ENCODE measurements around the gene FAM163A. TPM values are rescaled to one million over a fixed set of nuclear protein-coding genes. Genes with fewer than 3 reads are reported as not detected.
"Not testable (repeated sequence)": the region's sequence is repeated elsewhere in the genome, so short reads cannot be mapped to it uniquely, and the experiment has no call there.

FAM163A gene
- not detected for total RNA-seq

- Mint-ChIP-seq H3K9me3 (no peaks in the 10 kb centered on the region), H3K4me1 (ENCODE audit: low read depth in 2 of 2) (no peaks in the 10 kb centered on the region), H3K27ac (no peak within 1 kb of the TSS), H3K36me3 (no peaks in the 10 kb centered on the region), H3K27me3 (peaks cover 46 to 76% of the 10 kb centered on the region in 2 donors), H3K4me3 (no peak within 1 kb of the TSS)
- ATAC-seq (peak; percentile 9 to 57), DNase-seq (ENCODE audit: low spot score) (no peak)
Measured at GRCh38 chr1:179742717-179743678, at the start of gene FAM163A. Gene FAM163A, plus strand, starts transcription at chr1:179743291. Its CDS starts 69,807 bp downstream, at chr1:179813098.

- H3K27ac Mint-ChIP-seq; H3K4me1 Mint-ChIP-seq (ENCODE audit: low read depth in 2 of 2); H3K9me3 Mint-ChIP-seq; H3K36me3 Mint-ChIP-seq; H3K4me3 Mint-ChIP-seq; DNase-seq (ENCODE audit: low spot score); ATAC-seq: not testable (repeated sequence)
- peaks cover 12 to 25% of the 10 kb centered on the region in 2 donors for H3K27me3 Mint-ChIP-seq
Measured at GRCh38 chr1:179694530-179694929, 48.6 kb upstream of the FAM163A start.

GRCh38 chr1:179702946-179703539 is 40.0 kb upstream of the FAM163A start:
- H3K4me3 Mint-ChIP-seq = no peak overlapping the region
- H3K36me3 Mint-ChIP-seq = no peaks in the 10 kb centered on the region
- H3K9me3 Mint-ChIP-seq = no peaks in the 10 kb centered on the region
- peaks cover 0 to 10% of the 10 kb centered on the region in 2 donors for H3K27me3 Mint-ChIP-seq
- DNase-seq (ENCODE audit: low spot score) (no peak), ATAC-seq (no peak)
- no peak overlapping the region for H3K27ac Mint-ChIP-seq
- H3K4me1 Mint-ChIP-seq (ENCODE audit: low read depth in 2 of 2) = no peaks in the 10 kb centered on the region

GRCh38 chr1:179706339-179706941 is 36.7 kb upstream of the FAM163A start:
- H3K36me3 Mint-ChIP-seq = no peaks in the 10 kb centered on the region
- H3K27me3 Mint-ChIP-seq = peaks cover 0 to 17% of the 10 kb centered on the region in 2 donors
- no peak overlapping the region for H3K27ac Mint-ChIP-seq
- ATAC-seq = no peak
- no peaks in the 10 kb centered on the region for H3K9me3 Mint-ChIP-seq
- no peak overlapping the region for H3K4me3 Mint-ChIP-seq
- no peak for DNase-seq (ENCODE audit: low spot score)
- H3K4me1 Mint-ChIP-seq (ENCODE audit: low read depth in 2 of 2) = peaks cover 0 to 3% of the 10 kb centered on the region in 2 donors

- Mint-ChIP-seq H3K27ac (no peak overlapping the region), H3K4me3 (no peak overlapping the region), H3K36me3 (no peaks in the 10 kb centered on the region), H3K27me3 (peaks cover 4 to 22% of the 10 kb centered on the region in 2 donors), H3K9me3 (peaks cover 2% of the 10 kb centered on the region), H3K4me1 (ENCODE audit: low read depth in 2 of 2) (peaks cover 0 to 3% of the 10 kb centered on the region in 2 donors)
- ATAC-seq (no peak), DNase-seq (ENCODE audit: low spot score) (no peak)
Measured at GRCh38 chr1:179707406-179707805, 35.7 kb upstream of the FAM163A start.

GRCh38 chr1:179708434-179709195 is 34.5 kb upstream of the FAM163A start:
- H3K36me3 Mint-ChIP-seq = no peaks in the 10 kb centered on the region
- DNase-seq (ENCODE audit: low spot score) (no peak), ATAC-seq (peak in 1 of 2 donors; percentile 28)
- H3K27me3 Mint-ChIP-seq = peaks cover 4 to 17% of the 10 kb centered on the region in 2 donors
- no peak overlapping the region for H3K27ac Mint-ChIP-seq
- peaks cover 0 to 3% of the 10 kb centered on the region in 2 donors for H3K4me1 Mint-ChIP-seq (ENCODE audit: low read depth in 2 of 2)
- no peak overlapping the region for H3K4me3 Mint-ChIP-seq
- H3K9me3 Mint-ChIP-seq = peaks cover 2% of the 10 kb centered on the region

GRCh38 chr1:179709841-179710329 is 33.2 kb upstream of the FAM163A start:
- Mint-ChIP-seq H3K9me3 (peaks cover 11% of the 10 kb centered on the region), H3K27me3 (peaks cover 4 to 12% of the 10 kb centered on the region in 2 donors), H3K27ac (no peak overlapping the region), H3K36me3 (peaks cover 9% of the 10 kb centered on the region), H3K4me1 (ENCODE audit: low read depth in 2 of 2) (peaks cover 0 to 3% of the 10 kb centered on the region in 2 donors), H3K4me3 (no peak overlapping the region)
- no peak for DNase-seq (ENCODE audit: low spot score)
- no peak for ATAC-seq

GRCh38 chr1:179714159-179714558 is 28.9 kb upstream of the FAM163A start:
- Mint-ChIP-seq H3K36me3 (peaks cover 41% of the 10 kb centered on the region), H3K27me3 (peaks cover 7 to 13% of the 10 kb centered on the region in 2 donors), H3K4me1 (ENCODE audit: low read depth in 2 of 2) (peaks cover 0 to 3% of the 10 kb centered on the region in 2 donors), H3K27ac (no peak overlapping the region), H3K4me3 (no peak overlapping the region), H3K9me3 (peaks cover 30% of the 10 kb centered on the region)
- ATAC-seq (no peak), DNase-seq (ENCODE audit: low spot score) (no peak)

- no peak for DNase-seq (ENCODE audit: low spot score)
- Mint-ChIP-seq H3K4me1 (ENCODE audit: low read depth in 2 of 2) (peaks cover 0 to 3% of the 10 kb centered on the region in 2 donors), H3K27ac (no peak overlapping the region), H3K4me3 (no peak overlapping the region), H3K9me3 (peaks cover 30% of the 10 kb centered on the region), H3K36me3 (peaks cover 46% of the 10 kb centered on the region), H3K27me3 (peaks cover 7 to 10% of the 10 kb centered on the region in 2 donors)
- no peak for ATAC-seq
Measured at GRCh38 chr1:179714623-179715022, 28.5 kb upstream of the FAM163A start.

- Mint-ChIP-seq H3K9me3 (peaks cover 32% of the 10 kb centered on the region), H3K27me3 (peaks cover 11 to 12% of the 10 kb centered on the region in 2 donors), H3K4me1 (ENCODE audit: low read depth in 2 of 2) (no peaks in the 10 kb centered on the region), H3K27ac (no peak overlapping the region), H3K4me3 (no peak overlapping the region), H3K36me3 (peaks cover 45% of the 10 kb centered on the region)
- ATAC-seq (no peak), DNase-seq (ENCODE audit: low spot score) (no peak)
Measured at GRCh38 chr1:179719272-179719671, 23.8 kb upstream of the FAM163A start.

GRCh38 chr1:179728271-179728670 is 14.8 kb upstream of the FAM163A start:
- no peaks in the 10 kb centered on the region for H3K9me3 Mint-ChIP-seq
- ATAC-seq = no peak
- no peaks in the 10 kb centered on the region for H3K36me3 Mint-ChIP-seq
- no peak overlapping the region for H3K27ac Mint-ChIP-seq
- H3K4me3 Mint-ChIP-seq = no peak overlapping the region
- no peaks in the 10 kb centered on the region for H3K4me1 Mint-ChIP-seq (ENCODE audit: low read depth in 2 of 2)
- DNase-seq (ENCODE audit: low spot score) = no peak
- H3K27me3 Mint-ChIP-seq = peaks cover 5 to 15% of the 10 kb centered on the region in 2 donors

- Mint-ChIP-seq H3K9me3 (no peaks in the 10 kb centered on the region), H3K27me3 (peaks cover 11 to 20% of the 10 kb centered on the region in 2 donors), H3K36me3 (no peaks in the 10 kb centered on the region), H3K27ac (no peak overlapping the region), H3K4me1 (ENCODE audit: low read depth in 2 of 2) (no peaks in the 10 kb centered on the region), H3K4me3 (no peak overlapping the region)
- ATAC-seq = no peak
- DNase-seq (ENCODE audit: low spot score) = no peak
Measured at GRCh38 chr1:179729881-179730280, 13.2 kb upstream of the FAM163A start.

- Mint-ChIP-seq H3K27ac (no peak overlapping the region), H3K27me3 (peaks cover 19 to 22% of the 10 kb centered on the region in 2 donors), H3K4me1 (ENCODE audit: low read depth in 2 of 2) (no peaks in the 10 kb centered on the region), H3K36me3 (no peaks in the 10 kb centered on the region), H3K4me3 (no peak overlapping the region), H3K9me3 (no peaks in the 10 kb centered on the region)
- no peak for ATAC-seq
- no peak for DNase-seq (ENCODE audit: low spot score)
Measured at GRCh38 chr1:179731643-179732042, 11.4 kb upstream of the FAM163A start.

Data from natural killer cell treated with Interleukin-12 subunit alpha and Interleukin-12 subunit beta and Interleukin-15 and Interleukin-18, amount 100 ng/mL, for 72 hours (primary cell).